CD14-positive monocyte (primary cell): ENCODE data around the gene ABI3. TPM values are rescaled to one million over a fixed set of nuclear protein-coding genes. Genes with fewer than 3 reads are reported as not detected.

Source experiments
- DNase-seq, 3 donors: peaks; one replicate each; pipeline ENCODE4 v3.0.0-alpha.2; 2011 to 2022
- H2AFZ ChIP-seq: 2 replicates; pipeline ENCODE4 v1.6.0; 2012; ENCODE audit warnings: mild to moderate bottlenecking, low read depth, low read length, inconsistent platforms; ENCODE audit not compliant: insufficient read depth, poor library complexity, severe bottlenecking
- H3K27ac ChIP-seq, 2 donors: 1 replicate in 1 of 2; 2 replicates in 1 of 2; pipeline ENCODE4 v1.5.1; 2012 to 2013; ENCODE audit warnings: low read length in 2 of 2, control low read depth in 1 of 2, inconsistent platforms in 1 of 2, low read depth in 1 of 2, mild to moderate bottlenecking in 1 of 2
- H3K27me3 ChIP-seq, 2 donors: one replicate each; pipeline versions ENCODE4 v1.6.0 to v1.6.1; 2011 to 2013; ENCODE audit warnings: low read length in 2 of 2; ENCODE audit not compliant: control insufficient read depth in 2 of 2, insufficient read depth in 2 of 2
- H3K36me3 ChIP-seq, 2 donors: replicated peaks in 1 of 2; 1 replicate in 1 of 2; 2 replicates in 1 of 2; pipeline versions ENCODE4 v1.5.1 to v1.6.1; 2012 to 2013; ENCODE audit warnings: low read length in 2 of 2, control low read depth in 1 of 2, inconsistent platforms in 1 of 2, mild to moderate bottlenecking in 1 of 2; ENCODE audit not compliant: insufficient read depth in 2 of 2, control insufficient read depth in 1 of 2
- H3K4me1 ChIP-seq, 2 donors: 1 replicate in 1 of 2; 2 replicates in 1 of 2; pipeline versions ENCODE4 v1.5.1 to v1.6.1; 2012 to 2013; ENCODE audit warnings: low read length in 2 of 2, control low read depth in 1 of 2, inconsistent platforms in 1 of 2, mild to moderate bottlenecking in 1 of 2, moderate library complexity in 1 of 2; ENCODE audit not compliant: insufficient read depth in 2 of 2, control insufficient read depth in 1 of 2
- H3K4me2 ChIP-seq: replicated peaks from 2 replicates; pipeline ENCODE3; 2012; ENCODE audit warnings: low read length, moderate library complexity, mild to moderate bottlenecking; ENCODE audit not compliant: poor library complexity, severe bottlenecking; ENCODE audit errors: extremely low read depth
- H3K4me3 ChIP-seq, 3 experiments: fragments of 200-600 bp in 1 of 3; sonication (generic) in 1 of 3; replicated peaks in 1 of 3; 1 replicate in 2 of 3; 2 replicates in 1 of 3; pipeline ENCODE4 v1.5.1; 2011 to 2013; ENCODE audit warnings: low read length in 3 of 3, mild to moderate bottlenecking in 3 of 3, control low read depth in 2 of 3, low read depth in 2 of 3, inconsistent platforms in 1 of 3, moderate library complexity in 1 of 3
- H3K79me2 ChIP-seq: 2 replicates; pipeline ENCODE4 v1.6.0; 2012; ENCODE audit warnings: mild to moderate bottlenecking, control low read depth, inconsistent platforms, low read length, moderate library complexity; ENCODE audit not compliant: insufficient read depth
- H3K9ac ChIP-seq: 2 replicates; pipeline ENCODE4 v1.6.0; 2017; ENCODE audit warnings: low read length, mild to moderate bottlenecking; ENCODE audit not compliant: insufficient read depth, poor library complexity, severe bottlenecking
- H3K9me3 ChIP-seq, 2 donors: replicated peaks in 1 of 2; 1 replicate in 1 of 2; 2 replicates in 1 of 2; pipeline versions ENCODE4 v1.5.1 to v1.6.1; 2012 to 2013; ENCODE audit warnings: low read length in 2 of 2, control low read depth in 1 of 2; ENCODE audit not compliant: control insufficient read depth in 1 of 2, insufficient read depth in 1 of 2
- H4K20me1 ChIP-seq: 2 replicates; pipeline ENCODE4 v1.6.0; 2012; ENCODE audit warnings: mild to moderate bottlenecking, low read length, control low read depth, moderate library complexity; ENCODE audit not compliant: insufficient read depth
- H3K27ac Mint-ChIP-seq, 7 donors: one replicate each; pipeline ENCODE4 v1.8.0; 2020; ENCODE audit warnings: mild to moderate bottlenecking in 7 of 7, mixed read lengths in 7 of 7, moderate library complexity in 6 of 7, inconsistent platforms in 2 of 7
- H3K27me3 Mint-ChIP-seq, 3 donors: one replicate each; pipeline ENCODE4 v1.8.0; 2021 to 2022; ENCODE audit warnings: low read depth in 3 of 3, mild to moderate bottlenecking in 3 of 3, mixed read lengths in 3 of 3, moderate library complexity in 3 of 3, inconsistent platforms in 1 of 3
- H3K36me3 Mint-ChIP-seq, 2 donors: one replicate each; pipeline ENCODE4 v1.8.0; 2020; ENCODE audit warnings: mixed read lengths in 2 of 2, inconsistent platforms in 1 of 2, mild to moderate bottlenecking in 1 of 2
- H3K4me1 Mint-ChIP-seq: one replicate; pipeline ENCODE4 v1.8.0; 2020; ENCODE audit warnings: mild to moderate bottlenecking, mixed read lengths
- H3K4me3 Mint-ChIP-seq, 2 donors: one replicate each; pipeline ENCODE4 v1.8.0; 2020; ENCODE audit warnings: mild to moderate bottlenecking in 2 of 2, mixed read lengths in 2 of 2, moderate library complexity in 1 of 2
- H3K9me3 Mint-ChIP-seq, 7 donors: one replicate each; pipeline ENCODE4 v1.8.0; 2020 to 2022; ENCODE audit warnings: mixed read lengths in 7 of 7, mild to moderate bottlenecking in 6 of 7, moderate library complexity in 6 of 7, inconsistent platforms in 2 of 7
- CTCF ChIP-seq: fragments of 200-600 bp; IDR thresholded peaks from one replicate; pipeline ENCODE4 v1.8.0; 2022; ENCODE audit warnings: antibody characterized with exemption, mild to moderate bottlenecking
- WGBS: methylation state at CpG from one replicate; pipeline ENCODE4 v1.1.5; 2013; ENCODE audit warnings: missing lambda C conversion rate; ENCODE audit not compliant: insufficient coverage; 5-methylcytosine and 5-hydroxymethylcytosine counted together
- intact Hi-C, 2 donors: fragments of 100-400 bp; cut with micrococcal nuclease; formaldehyde crosslinking; loops; one replicate each; pipeline versions ENCODE4 v1.15.0 to v1.15.1; 2023
- polyA plus RNA-seq, 3 donors: library from polyadenylated mRNA; depleted of rRNA in 1 of 3; unstranded in 2 of 3; stranded (reverse) in 1 of 3; fragments of 300-500 nt in 2 of 3; fragments of >200 nt in 1 of 3; fragmentation: Illumina TruSeq in 2 of 3; gene quantifications; 1 replicate in 2 of 3; 2 replicates in 1 of 3; pipeline ENCODE4 v1.2.3, GENCODE V29; 2012 to 2021

Gene ABI3
- polyA plus RNA-seq, 3 donors, result 43.2 to 90.6 (median 73.2) TPM

- H3K9ac ChIP-seq, result no peak overlapping the region
- no peak for DNase-seq
- H3K27me3 Mint-ChIP-seq, result peaks cover 18 to 47% (median 37%) of the 10 kb centered on the region in 3 donors
- H3K79me2 ChIP-seq, result no peaks in the 10 kb centered on the region
- H4K20me1 ChIP-seq, result no peaks in the 10 kb centered on the region
- H3K9me3 Mint-ChIP-seq, result peaks cover 0 to 21% (median 2%) of the 10 kb centered on the region in 7 donors
- H3K27ac Mint-ChIP-seq, result no peak overlapping the region
- intact Hi-C loops, result no loop called here
- H3K4me3 ChIP-seq, result no peak overlapping the region
- H3K27ac ChIP-seq, result no peak overlapping the region
- H3K4me1 ChIP-seq, result no peaks in the 10 kb centered on the region
- peaks cover 1% of the 10 kb centered on the region for H3K4me1 Mint-ChIP-seq
- WGBS, result 95% methylated on average over 2 of the region's 2 CpGs
- no peak overlapping the region for H3K4me2 ChIP-seq
- H2AFZ ChIP-seq, result no peak overlapping the region
- H3K4me3 Mint-ChIP-seq, result no peak overlapping the region
- no peaks in the 10 kb centered on the region for H3K9me3 ChIP-seq
- no peaks in the 10 kb centered on the region for H3K36me3 ChIP-seq
- peaks cover 0 to 15% of the 10 kb centered on the region in 2 donors for H3K27me3 ChIP-seq
- TF ChIP-seq CTCF, result no peak
- no peaks in the 10 kb centered on the region for H3K36me3 Mint-ChIP-seq
Measured at GRCh38 chr17:49165143-49165542, 45.4 kb upstream of the ABI3 start.

- Histone ChIP-seq H3K4me3 (no peak overlapping the region), H3K27me3 (peaks cover 0 to 17% of the 10 kb centered on the region in 2 donors), H2AFZ (no peak overlapping the region), H3K9ac (no peak overlapping the region), H3K36me3 (no peaks in the 10 kb centered on the region), H4K20me1 (no peaks in the 10 kb centered on the region), H3K4me2 (no peak overlapping the region), H3K9me3 (peaks cover 0 to 5% of the 10 kb centered on the region in 2 donors), H3K79me2 (no peaks in the 10 kb centered on the region), H3K27ac (no peak overlapping the region), H3K4me1 (no peaks in the 10 kb centered on the region)
- peaks cover 15 to 48% (median 34%) of the 10 kb centered on the region in 3 donors for H3K27me3 Mint-ChIP-seq
- DNase-seq, result no peak
- H3K4me1 Mint-ChIP-seq, result peaks cover 1% of the 10 kb centered on the region
- H3K27ac Mint-ChIP-seq, result no peak overlapping the region
- intact Hi-C loops, result no loop called here
- 77% methylated on average over 7 of the region's 9 CpGs for WGBS
- peaks cover 5 to 42% (median 18%) of the 10 kb centered on the region in 7 donors for H3K9me3 Mint-ChIP-seq
- no peak for TF ChIP-seq CTCF
- H3K36me3 Mint-ChIP-seq, result no peaks in the 10 kb centered on the region
- no peak overlapping the region for H3K4me3 Mint-ChIP-seq
Measured at GRCh38 chr17:49168706-49169105, 41.8 kb upstream of the ABI3 start.
